Measurements from ENCODE around the gene SMOC1.

Gene SMOC1

DNA sequence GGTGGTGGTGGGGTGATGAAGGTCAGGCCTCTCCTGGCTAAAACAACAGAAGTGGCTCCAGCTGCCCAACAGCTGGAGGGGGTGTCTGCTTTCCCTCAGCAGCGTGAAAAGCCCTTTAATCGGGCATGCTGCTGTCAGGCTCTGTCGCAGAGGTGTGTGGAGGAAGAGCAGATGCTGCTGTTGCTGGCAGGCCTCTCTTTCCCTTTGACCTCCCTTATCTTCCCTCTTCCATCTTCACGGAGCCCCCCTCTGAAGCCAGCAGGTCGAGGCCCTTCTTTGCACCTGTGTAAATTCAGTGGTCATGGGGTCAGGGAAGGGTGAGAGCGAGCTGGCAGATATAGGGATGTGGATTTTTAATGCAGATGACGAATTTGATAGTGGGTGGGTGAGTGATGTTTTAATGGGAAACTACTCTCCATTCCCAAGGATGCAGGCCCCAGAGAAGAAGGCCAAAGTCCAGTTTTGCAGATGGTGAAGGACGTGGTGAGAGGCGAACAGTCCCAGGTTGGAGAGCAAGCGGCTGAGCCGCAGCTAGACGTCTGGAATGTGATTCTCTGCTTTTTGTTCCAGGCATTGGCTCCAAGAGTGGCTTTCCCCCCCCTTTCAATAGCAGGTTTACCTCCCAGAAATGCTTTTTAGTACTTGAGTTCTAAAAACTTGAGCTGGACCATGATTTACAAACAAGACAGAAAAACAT, 64.0 kb downstream of the SMOC1 start:
- no peak for TF ChIP-seq MYC (IDR thresholded peaks at IDR 0.05; ENCODE audit: low read depth, low read length)
- no peak for TF ChIP-seq POLR2A (IDR thresholded peaks at IDR 0.05; ENCODE audit: extremely low read depth, insufficient read length)
- TF ChIP-seq CTCF (IDR thresholded peaks at IDR 0.05; ENCODE audit: low read depth, low read length): no peak
- no peak for TF ChIP-seq MAX (IDR thresholded peaks at IDR 0.05; ENCODE audit: low read depth, low read length)
- no peak overlapping the region for H3K4me3 ChIP-seq (ENCODE audit: low read depth, low read length)
- no peak for DNase-seq (ENCODE audit: low read depth)

DNA sequence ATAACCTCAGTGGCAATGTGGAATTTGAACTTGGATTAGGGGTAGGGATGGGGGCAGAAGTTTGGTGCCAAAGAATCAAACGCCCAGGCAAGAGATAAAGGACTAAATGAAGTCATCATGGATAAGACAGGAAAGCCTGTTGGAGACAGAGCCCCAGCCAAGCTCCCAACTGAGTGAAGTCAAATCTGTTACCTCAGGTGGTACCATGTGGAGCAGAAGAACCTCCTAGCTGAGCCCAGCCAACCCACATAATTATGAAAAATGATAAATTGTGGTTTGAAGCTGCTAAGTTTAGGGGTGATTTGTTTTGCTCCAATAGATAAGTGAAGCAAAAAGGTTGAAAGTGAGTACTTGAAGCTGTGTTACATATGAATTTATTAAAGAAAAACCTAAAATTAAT, 66.1 kb downstream of the SMOC1 start:
- no peak overlapping the region for H3K4me3 ChIP-seq (ENCODE audit: low read depth, low read length)
- DNase-seq (ENCODE audit: low read depth): no peak
- TF ChIP-seq CTCF (IDR thresholded peaks at IDR 0.05; ENCODE audit: low read depth, low read length) (no peak), POLR2A (IDR thresholded peaks at IDR 0.05; ENCODE audit: extremely low read depth, insufficient read length) (no peak), MAX (IDR thresholded peaks at IDR 0.05; ENCODE audit: low read depth, low read length) (no peak), MYC (IDR thresholded peaks at IDR 0.05; ENCODE audit: low read depth, low read length) (no peak)

- H3K4me3 ChIP-seq (ENCODE audit: low read depth, low read length): no peak overlapping the region
- TF ChIP-seq CTCF (IDR thresholded peaks at IDR 0.05; ENCODE audit: low read depth, low read length) (no peak), POLR2A (IDR thresholded peaks at IDR 0.05; ENCODE audit: extremely low read depth, insufficient read length) (no peak), MYC (IDR thresholded peaks at IDR 0.05; ENCODE audit: low read depth, low read length) (no peak), MAX (IDR thresholded peaks at IDR 0.05; ENCODE audit: low read depth, low read length) (no peak)
- no peak for DNase-seq (ENCODE audit: low read depth)
Observed at GRCh38 chr14:69945912-69946311, 66.7 kb downstream of the SMOC1 start.

DNA sequence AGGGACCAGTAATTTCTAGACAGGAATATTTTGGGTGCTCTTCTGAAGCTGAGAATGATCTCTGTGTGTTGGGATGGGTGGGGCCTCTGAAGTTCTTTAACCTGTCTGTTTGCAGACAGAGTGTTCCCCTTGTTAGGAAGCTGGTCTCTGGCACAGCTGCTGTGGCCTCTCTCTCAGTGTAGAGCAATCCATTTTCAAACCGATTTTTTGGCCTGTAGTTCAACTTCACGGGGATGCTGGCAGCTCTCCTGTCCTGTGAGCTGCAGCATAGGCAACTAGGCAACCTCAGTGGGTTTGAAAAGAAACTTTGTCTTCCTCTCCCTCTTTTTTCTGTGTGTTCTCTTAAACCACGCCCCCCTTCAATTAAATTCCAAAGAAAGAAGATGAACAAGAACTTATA, 69.1 kb downstream of the SMOC1 start:
- TF ChIP-seq MYC (IDR thresholded peaks at IDR 0.05; ENCODE audit: low read depth, low read length): no peak
- TF ChIP-seq CTCF (IDR thresholded peaks at IDR 0.05; ENCODE audit: low read depth, low read length): no peak
- TF ChIP-seq POLR2A (IDR thresholded peaks at IDR 0.05; ENCODE audit: extremely low read depth, insufficient read length): no peak
- TF ChIP-seq MAX (IDR thresholded peaks at IDR 0.05; ENCODE audit: low read depth, low read length): no peak
- H3K4me3 ChIP-seq (ENCODE audit: low read depth, low read length): no peak overlapping the region
- no peak for DNase-seq (ENCODE audit: low read depth)

DNA sequence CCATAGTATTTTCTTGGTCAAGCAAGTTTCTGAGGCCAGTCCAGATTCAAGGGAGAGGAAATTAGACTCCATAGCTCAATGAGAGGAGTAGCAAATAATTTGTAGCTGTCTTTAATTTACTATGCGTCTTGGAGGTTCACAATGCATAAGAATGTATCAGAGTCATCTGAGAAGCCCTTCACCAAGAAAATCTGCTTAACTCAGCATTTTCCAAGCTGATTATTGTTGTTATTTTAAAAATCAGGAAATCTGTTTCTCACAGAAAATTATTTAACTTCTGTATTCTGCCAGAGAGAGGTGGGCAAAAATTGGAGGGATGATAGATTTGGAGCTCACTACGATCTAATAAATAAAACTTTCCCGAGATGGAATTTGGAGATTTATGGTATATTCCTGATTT, 72.0 kb downstream of the SMOC1 start:
- no peak for TF ChIP-seq POLR2A (IDR thresholded peaks at IDR 0.05; ENCODE audit: extremely low read depth, insufficient read length)
- no peak overlapping the region for H3K4me3 ChIP-seq (ENCODE audit: low read depth, low read length)
- no peak for DNase-seq (ENCODE audit: low read depth)

DNA sequence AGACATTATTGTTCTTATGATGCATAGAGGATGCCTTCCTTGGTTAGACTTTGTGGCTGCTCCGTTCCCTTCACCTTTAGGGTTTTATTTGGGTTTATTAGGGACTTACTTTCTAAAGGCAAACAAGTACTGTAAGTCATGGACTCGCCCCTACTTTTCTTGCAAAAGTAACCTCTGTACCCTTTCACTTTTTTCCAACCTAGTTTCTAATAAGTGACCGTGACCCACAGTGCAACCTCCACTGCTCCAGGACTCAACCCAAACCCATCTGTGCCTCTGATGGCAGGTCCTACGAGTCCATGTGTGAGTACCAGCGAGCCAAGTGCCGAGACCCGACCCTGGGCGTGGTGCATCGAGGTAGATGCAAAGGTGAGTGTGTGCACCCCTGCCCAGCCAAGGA, 72.7 kb downstream of the SMOC1 start:
- H3K4me3 ChIP-seq (ENCODE audit: low read depth, low read length): no peak overlapping the region
- TF ChIP-seq POLR2A (IDR thresholded peaks at IDR 0.05; ENCODE audit: extremely low read depth, insufficient read length): no peak
- TF ChIP-seq CTCF (IDR thresholded peaks at IDR 0.05; ENCODE audit: low read depth, low read length): no peak
- no peak for TF ChIP-seq MYC (IDR thresholded peaks at IDR 0.05; ENCODE audit: low read depth, low read length)
- no peak for TF ChIP-seq MAX (IDR thresholded peaks at IDR 0.05; ENCODE audit: low read depth, low read length)
- DNase-seq (ENCODE audit: low read depth): no peak
